Body of pancreas (tissue), 4 donors: ENCODE data around the gene LCP1. TPM values are rescaled to one million over a fixed set of nuclear protein-coding genes. Genes with fewer than 3 reads are reported as not detected.

Experiments
- ATAC-seq: fragments of 150-250 bp; one replicate; pipeline ENCODE4 v1.9.1; 2016
- DNase-seq, 4 donors: peaks; one replicate each; pipeline ENCODE4 v3.0.0-alpha.2; 2019
- H3K27ac ChIP-seq, 4 donors: fragments of 200-600 bp; sonication (generic); 1 replicate in 3 of 4; 2 replicates in 1 of 4; pipeline versions ENCODE4 v1.5.1 to v1.6.1; 2016 to 2019; ENCODE audit warnings: mild to moderate bottlenecking in 1 of 4, mixed read lengths in 1 of 4, moderate library complexity in 1 of 4
- H3K27me3 ChIP-seq, 2 donors: fragments of 200-600 bp; sonication (generic); one replicate each; pipeline ENCODE4 v1.6.0; 2016; ENCODE audit warnings: mild to moderate bottlenecking in 1 of 2
- H3K36me3 ChIP-seq, 2 donors: fragments of 200-600 bp; sonication (generic); replicated peaks in 1 of 2; 2 replicates each; pipeline ENCODE4 v1.5.1; 2016; ENCODE audit warnings: low read depth in 2 of 2; ENCODE audit not compliant: insufficient read depth in 1 of 2
- H3K4me1 ChIP-seq: fragments of 200-600 bp; sonication (generic); one replicate; pipeline ENCODE4 v1.6.0; 2016
- H3K4me3 ChIP-seq, 2 donors: fragments of 200-600 bp; sonication (generic); 1 replicate in 1 of 2; 2 replicates in 1 of 2; pipeline ENCODE4 v1.5.1; 2016 to 2019
- H3K9me3 ChIP-seq, 3 donors: fragments of 200-600 bp; sonication (generic); 1 replicate in 2 of 3; 2 replicates in 1 of 3; pipeline ENCODE4 v1.5.1; 2016
- CTCF ChIP-seq, 7 experiments: fragments of 450-650 bp in 4 of 7; fragments of 200-600 bp in 3 of 7; sonication (generic) in 3 of 7; IDR thresholded peaks; one replicate each; pipeline ENCODE4 v1.5.1; 2016 to 2019; ENCODE audit warnings: antibody characterized with exemption in 7 of 7
- POLR2A ChIP-seq, 3 donors: fragments of 450-650 bp; IDR thresholded peaks; one replicate each; pipeline ENCODE4 v1.6.1; 2016; ENCODE audit warnings: antibody characterized with exemption in 3 of 3, mild to moderate bottlenecking in 2 of 3
- WGBS, 2 donors: methylation state at CpG; one replicate each; pipeline ENCODE4 v1.1.5; 2017; 5-methylcytosine and 5-hydroxymethylcytosine counted together
- intact Hi-C: fragments of 100-400 bp; cut with DNase I; formaldehyde crosslinking; loops from one replicate; pipeline ENCODE4 v1.15.1; 2023
- total RNA-seq, 2 donors: library from RNA; depleted of rRNA; stranded (reverse); fragments of >200 nt; gene quantifications; one replicate each; pipeline ENCODE4 v1.1.0, GENCODE V29; 2016

Gene LCP1
- total RNA-seq, 2 donors from 2014 or later: 6.3 to 16.1 TPM

- TF ChIP-seq POLR2A (IDR thresholded peaks at IDR 0.05) (no peak), CTCF (IDR thresholded peaks at IDR 0.05) (no peak)
- 24 to 30% methylated on average over 1 of the region's 1 CpG for WGBS, 2 donors
- H3K9me3 ChIP-seq: no peaks in the 10 kb centered on the region
- no peaks in the 10 kb centered on the region for H3K4me1 ChIP-seq
- H3K27me3 ChIP-seq: no peaks in the 10 kb centered on the region
- intact Hi-C loops: no loop called here
- no peak overlapping the region for H3K27ac ChIP-seq
- no peak overlapping the region for H3K4me3 ChIP-seq
- H3K36me3 ChIP-seq: no peaks in the 10 kb centered on the region
- ATAC-seq: no peak
- no peak for DNase-seq
Observed at GRCh38 chr13:46206143-46206542, 24.2 kb upstream of the LCP1 start.

DNA sequence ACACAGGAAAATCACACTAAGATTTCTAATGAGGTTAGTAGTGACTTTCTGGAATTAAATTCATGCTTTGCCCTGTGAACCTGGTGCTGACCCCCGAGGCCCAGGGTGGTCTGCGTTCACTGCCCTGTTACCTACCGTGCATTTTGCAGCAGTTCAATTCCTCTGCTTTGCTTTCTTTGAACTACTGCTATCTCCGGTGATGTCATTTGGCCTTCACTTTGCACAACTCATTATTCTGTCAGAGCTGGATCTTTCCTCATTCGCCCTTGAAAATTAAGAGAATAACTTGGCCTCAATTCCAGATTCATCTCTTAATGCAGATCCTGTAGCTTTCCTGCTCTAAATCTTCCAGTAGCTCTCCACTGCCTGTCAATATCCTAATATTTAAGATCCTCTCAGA is 21.0 kb upstream of the LCP1 start:
- Histone ChIP-seq H3K27ac (no peak overlapping the region), H3K4me1 (no peaks in the 10 kb centered on the region), H3K27me3 (no peaks in the 10 kb centered on the region), H3K9me3 (no peaks in the 10 kb centered on the region), H3K36me3 (no peaks in the 10 kb centered on the region), H3K4me3 (no peak overlapping the region)
- ATAC-seq (no peak), DNase-seq (no peak)
- 68 to 75% methylated on average over 5 of the region's 5 CpGs for WGBS, 2 donors
- intact Hi-C loops: no loop called here
- no peak for TF ChIP-seq POLR2A (IDR thresholded peaks at IDR 0.05)
- no peak for TF ChIP-seq CTCF (IDR thresholded peaks at IDR 0.05)

- Histone ChIP-seq H3K27ac (no peak overlapping the region), H3K4me3 (no peak overlapping the region), H3K27me3 (no peaks in the 10 kb centered on the region), H3K9me3 (no peaks in the 10 kb centered on the region), H3K36me3 (no peaks in the 10 kb centered on the region), H3K4me1 (no peaks in the 10 kb centered on the region)
- intact Hi-C loops: no loop called here
- TF ChIP-seq CTCF (IDR thresholded peaks at IDR 0.05): no peak
- TF ChIP-seq POLR2A (IDR thresholded peaks at IDR 0.05): no peak
- 67 to 78% methylated on average over 3 of the region's 3 CpGs for WGBS, 2 donors
- ATAC-seq (no peak), DNase-seq (no peak)
Observed at GRCh38 chr13:46202188-46202795, 20.3 kb upstream of the LCP1 start.

DNA sequence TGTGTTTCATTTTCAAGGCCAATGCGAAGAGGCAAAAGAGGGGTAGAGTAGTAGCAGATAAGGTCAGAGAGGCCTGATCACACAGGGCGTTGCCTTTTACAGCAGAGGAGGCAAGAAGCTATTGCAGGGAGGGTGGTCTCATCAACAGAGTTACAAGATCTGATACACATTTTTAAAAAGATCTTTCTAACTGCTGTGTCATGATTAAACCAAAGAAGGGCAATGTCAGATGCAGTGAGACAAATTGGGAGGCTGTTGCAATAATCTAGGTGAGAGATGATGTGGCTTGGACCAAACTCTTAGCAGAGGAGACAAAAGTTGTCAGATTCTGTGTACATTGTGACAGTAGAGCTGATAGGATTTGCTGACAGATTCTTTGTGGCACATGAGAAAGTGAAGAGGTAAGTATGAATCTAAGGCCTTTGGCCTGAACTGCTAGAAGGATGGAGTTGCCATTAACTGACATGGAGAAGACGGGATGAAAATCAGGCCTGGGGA is 16.8 kb upstream of the LCP1 start:
- DNase-seq (no peak), ATAC-seq (no peak)
- H3K36me3 ChIP-seq: no peaks in the 10 kb centered on the region
- WGBS, 2 donors: 71 to 72% methylated on average over 3 of the region's 3 CpGs
- intact Hi-C loops: no loop called here
- H3K4me1 ChIP-seq: no peaks in the 10 kb centered on the region
- H3K27me3 ChIP-seq: no peaks in the 10 kb centered on the region
- TF ChIP-seq POLR2A (IDR thresholded peaks at IDR 0.05) (no peak), CTCF (IDR thresholded peaks at IDR 0.05) (no peak)
- no peaks in the 10 kb centered on the region for H3K9me3 ChIP-seq
- H3K4me3 ChIP-seq: no peak overlapping the region
- H3K27ac ChIP-seq: no peak overlapping the region
